Stimulated activated naive CD8-positive, alpha-beta T cell treated with anti-CD3 and anti-CD28 coated beads, Interleukin-15, Interleukin-2, amounts not matched to agents 100 U/mL and 50 U/mL, for 24 hours (primary cell): ENCODE data around the gene ZNF586.
A peak's percentile ranks its signal among the peaks of the same experiment; 100 is the strongest.
"Not testable (repeated sequence)": the region's sequence is repeated elsewhere in the genome, so short reads cannot be mapped to it uniquely, and the experiment has no call there.

Source experiments
- ATAC-seq: fragments of 150-1000 bp; cut with Tn5 transposase; one replicate; pipeline ENCODE4 v1.10.0; 2021
- DNase-seq: peaks from one replicate; pipeline ENCODE4 v3.0.0; 2021

ZNF586 gene

GRCh38 chr19:57769345-57770131, at the start of gene ZNF586:
TSS of gene ZNF586 (plus strand) at chr19:57769676. CDS start at chr19:57769843, 167 bp downstream.
- DNase-seq (peak; percentile 86), ATAC-seq (peak; percentile 100)

GRCh38 chr19:57719901-57720519, 49.5 kb upstream of the ZNF586 start:
- ATAC-seq: no peak
- no peak for DNase-seq

- ATAC-seq: no peak
Observed at GRCh38 chr19:57720878-57721277, 48.6 kb upstream of the ZNF586 start.

GRCh38 chr19:57738320-57738719, 31.2 kb upstream of the ZNF586 start:
- DNase-seq: peak; percentile 42
- ATAC-seq: not testable (repeated sequence)

More at GRCh38 chr19:57720878-57721277, 48.6 kb upstream of the ZNF586 start:
- DNase-seq: no peak

- DNase-seq, ATAC-seq: not testable (repeated sequence)
Observed at GRCh38 chr19:57738770-57739169, 30.7 kb upstream of the ZNF586 start.

- DNase-seq (peak; percentile 77), ATAC-seq (peak; percentile 96)
Observed at GRCh38 chr19:57746580-57747471, 22.6 kb upstream of the ZNF586 start, which contains the start of gene ZNF776. TSS of gene ZNF776 (plus strand) at chr19:57746815. CDS start at chr19:57747059, 244 bp downstream.

- DNase-seq: no peak
- ATAC-seq: no peak
Observed at GRCh38 chr19:57747472-57747807, 22.0 kb upstream of the ZNF586 start.

- DNase-seq: no peak
- no peak for ATAC-seq
Observed at GRCh38 chr19:57748029-57748428, 21.4 kb upstream of the ZNF586 start.

- ATAC-seq (no peak), DNase-seq (no peak)
Observed at GRCh38 chr19:57754091-57754673, 15.3 kb upstream of the ZNF586 start.

GRCh38 chr19:57755031-57755430, 14.4 kb upstream of the ZNF586 start:
- no peak for ATAC-seq
- no peak for DNase-seq

GRCh38 chr19:57757941-57758340, 11.5 kb upstream of the ZNF586 start:
- DNase-seq (no peak), ATAC-seq (no peak)

GRCh38 chr19:57759096-57759495, 10.4 kb upstream of the ZNF586 start:
- ATAC-seq (no peak), DNase-seq (no peak)

GRCh38 chr19:57771417-57771816, 1.9 kb downstream of the ZNF586 start:
- DNase-seq (no peak), ATAC-seq (no peak)

GRCh38 chr19:57773488-57773887, 4.0 kb downstream of the ZNF586 start:
- ATAC-seq: no peak

GRCh38 chr19:57776764-57777296, 7.4 kb downstream of the ZNF586 start:
- DNase-seq: no peak
- no peak for ATAC-seq

More at GRCh38 chr19:57773488-57773887, 4.0 kb downstream of the ZNF586 start:
- no peak for DNase-seq

- no peak for ATAC-seq
- no peak for DNase-seq
Observed at GRCh38 chr19:57778336-57778735, 8.9 kb downstream of the ZNF586 start.

- no peak for ATAC-seq
- DNase-seq: no peak
Observed at GRCh38 chr19:57779220-57779845, 9.9 kb downstream of the ZNF586 start.

- no peak for DNase-seq
- ATAC-seq: no peak
Observed at GRCh38 chr19:57786286-57786685, 16.8 kb downstream of the ZNF586 start.

GRCh38 chr19:57786906-57787305, 17.4 kb downstream of the ZNF586 start:
- ATAC-seq (no peak), DNase-seq (no peak)

GRCh38 chr19:57788114-57788692, 18.7 kb downstream of the ZNF586 start:
- ATAC-seq: no peak
- DNase-seq: no peak

- ATAC-seq: no peak
- DNase-seq: no peak
Observed at GRCh38 chr19:57789288-57789687, 19.8 kb downstream of the ZNF586 start.
